ENCODE results near the gene CELF2.

- TF ChIP-seq MXD1 (CRISPR knock-in tag; IDR thresholded peaks at IDR 0.05; ENCODE audit: borderline replicate concordance, poor library complexity, severe bottlenecking) (no peak), HSF4 (CRISPR knock-in tag; IDR thresholded peaks at IDR 0.05; ENCODE audit: borderline replicate concordance) (no peak), CHD2 (IDR thresholded peaks at IDR 0.05; ENCODE audit: low read depth, low read length) (no peak)
Observed at GRCh38 chr10:11098666-11099065, 81.0 kb downstream of the CELF2 start.

All from K562 (cell line).